Activated T-helper 2 cell treated with anti-CD3 and anti-CD28 coated beads, Interferon-gamma antibody, Interleukin-2, Interleukin-4, amounts not matched to agents 10 μg/mL and 5 μg/mL and 100 μg/mL, durations not matched to agents 14 hours and 24 hours and 36 hours (primary cell): ENCODE results near the gene WNT1. TPM values are rescaled to one million over a fixed set of nuclear protein-coding genes. Genes with fewer than 3 reads are reported as not detected.

ENCODE experiments used
- DNase-seq: peaks from one replicate; pipeline ENCODE4 v3.0.0; 2021; ENCODE audit warnings: low spot score
- H3K27ac Mint-ChIP-seq: one replicate; pipeline ENCODE4 v1.8.0; 2021; ENCODE audit warnings: mixed read lengths
- H3K27me3 Mint-ChIP-seq: one replicate; pipeline ENCODE4 v1.8.0; 2021; ENCODE audit warnings: low read depth, mixed read lengths
- H3K36me3 Mint-ChIP-seq: one replicate; pipeline ENCODE4 v1.8.0; 2021; ENCODE audit warnings: low read depth, mixed read lengths
- H3K4me1 Mint-ChIP-seq: one replicate; pipeline ENCODE4 v1.8.0; 2021; ENCODE audit warnings: low read depth, mixed read lengths
- H3K4me3 Mint-ChIP-seq: one replicate; pipeline ENCODE4 v1.8.0; 2021; ENCODE audit warnings: low read depth, mild to moderate bottlenecking, moderate library complexity, mixed read lengths
- H3K9me3 Mint-ChIP-seq: one replicate; pipeline ENCODE4 v1.8.0; 2021; ENCODE audit warnings: mixed read lengths
- intact Hi-C: fragments of 100-400 bp; cut with micrococcal nuclease; formaldehyde crosslinking; loops from one replicate; pipeline ENCODE4 v1.15.1; 2023
- total RNA-seq: library from RNA; stranded (reverse); gene quantifications from 2 replicates; pipeline ENCODE4 v1.2.3, GENCODE V29; 2022

Gene WNT1
- total RNA-seq = 0.60 and 0.66 TPM in 2 replicates

GRCh38 chr12:48978291-48978740, at the start of gene WNT1:
WNT1 (plus strand) TSS chr12:48978322; CDS start chr12:48978651, 329 bp downstream.
- DNase-seq = no peak
- intact Hi-C loops = loop anchor here (10.0 kb wide), 1 partner anchor 124 kb away; the partner anchor contains the start of gene DDX23
- Mint-ChIP-seq H3K27me3 (peaks cover 82% of the 10 kb centered on the region), H3K4me1 (peaks cover 46% of the 10 kb centered on the region), H3K4me3 (peak within 1 kb of the TSS; percentile 68), H3K9me3 (no peaks in the 10 kb centered on the region), H3K27ac (peak within 1 kb of the TSS; percentile 62), H3K36me3 (no peaks in the 10 kb centered on the region)

- Mint-ChIP-seq H3K27ac (no peak overlapping the region), H3K4me3 (no peak overlapping the region), H3K4me1 (peaks cover 21% of the 10 kb centered on the region), H3K27me3 (no peaks in the 10 kb centered on the region), H3K9me3 (no peaks in the 10 kb centered on the region), H3K36me3 (peaks cover 40% of the 10 kb centered on the region)
- intact Hi-C loops = no loop called here
- no peak for DNase-seq
These were observed 48.6 kb upstream of the WNT1 start for GRCh38 chr12:48929551-48929950.

GRCh38 chr12:48930475-48930874, 47.6 kb upstream of the WNT1 start:
- H3K27ac Mint-ChIP-seq = no peak overlapping the region
- no peaks in the 10 kb centered on the region for H3K27me3 Mint-ChIP-seq
- intact Hi-C loops = loop anchor here (5.0 kb wide), 1 partner anchor 67 kb away; the partner anchor contains the start of gene DDN
- H3K9me3 Mint-ChIP-seq = no peaks in the 10 kb centered on the region
- no peak for DNase-seq
- H3K4me1 Mint-ChIP-seq = peaks cover 20% of the 10 kb centered on the region
- H3K36me3 Mint-ChIP-seq = peaks cover 43% of the 10 kb centered on the region
- H3K4me3 Mint-ChIP-seq = no peak overlapping the region

- H3K27ac Mint-ChIP-seq = no peak overlapping the region
- no peaks in the 10 kb centered on the region for H3K27me3 Mint-ChIP-seq
- no peaks in the 10 kb centered on the region for H3K9me3 Mint-ChIP-seq
- intact Hi-C loops = loop anchor here (5.0 kb wide), 1 partner anchor 64 kb away; the partner anchor contains the start of gene DDN
- no peak for DNase-seq
- H3K36me3 Mint-ChIP-seq = peaks cover 42% of the 10 kb centered on the region
- peaks cover 10% of the 10 kb centered on the region for H3K4me1 Mint-ChIP-seq
- no peak overlapping the region for H3K4me3 Mint-ChIP-seq
These were observed 45.2 kb upstream of the WNT1 start for GRCh38 chr12:48932878-48933277.

- Mint-ChIP-seq H3K27ac (peak overlapping the region; percentile 13), H3K4me3 (no peak overlapping the region), H3K27me3 (no peaks in the 10 kb centered on the region), H3K4me1 (peaks cover 10% of the 10 kb centered on the region), H3K9me3 (no peaks in the 10 kb centered on the region), H3K36me3 (peaks cover 47% of the 10 kb centered on the region)
- DNase-seq = no peak
- intact Hi-C loops = loop anchor here (5.0 kb wide), 1 partner anchor 64 kb away; the partner anchor contains the start of gene DDN
These were observed 44.3 kb upstream of the WNT1 start for GRCh38 chr12:48933664-48934311.

GRCh38 chr12:48934312-48934706, 43.8 kb upstream of the WNT1 start:
- H3K4me1 Mint-ChIP-seq = peaks cover 10% of the 10 kb centered on the region
- intact Hi-C loops = loop anchor here (5.0 kb wide), 1 partner anchor 63 kb away; the partner anchor contains the start of gene DDN
- no peaks in the 10 kb centered on the region for H3K27me3 Mint-ChIP-seq
- peak overlapping the region; percentile 13 for H3K27ac Mint-ChIP-seq
- H3K36me3 Mint-ChIP-seq = peaks cover 52% of the 10 kb centered on the region
- H3K9me3 Mint-ChIP-seq = no peaks in the 10 kb centered on the region
- no peak for DNase-seq
- H3K4me3 Mint-ChIP-seq = no peak overlapping the region

- DNase-seq = peak; percentile 62
- Mint-ChIP-seq H3K27me3 (no peaks in the 10 kb centered on the region), H3K4me1 (peaks cover 12% of the 10 kb centered on the region), H3K4me3 (no peak overlapping the region), H3K9me3 (no peaks in the 10 kb centered on the region), H3K36me3 (peaks cover 50% of the 10 kb centered on the region), H3K27ac (no peak overlapping the region)
- intact Hi-C loops = loop anchor here (1.0 to 5.0 kb wide), 2 partner anchors 34 to 83 kb away; a partner anchor contains a TSS
These were observed 41.6 kb upstream of the WNT1 start for GRCh38 chr12:48936379-48936979.

- Mint-ChIP-seq H3K4me1 (peaks cover 14% of the 10 kb centered on the region), H3K4me3 (no peak overlapping the region)
- intact Hi-C loops = loop anchor here (5.0 kb wide), 1 partner anchor 35 kb away; a partner anchor contains a TSS
These were observed 41.0 kb upstream of the WNT1 start for GRCh38 chr12:48937170-48937569.

GRCh38 chr12:48938805-48939204, 39.3 kb upstream of the WNT1 start:
- intact Hi-C loops = loop anchor here (5.0 kb wide), 1 partner anchor 37 kb away; a partner anchor contains a TSS
- Mint-ChIP-seq H3K27me3 (no peaks in the 10 kb centered on the region), H3K27ac (no peak overlapping the region)

More at GRCh38 chr12:48937170-48937569, 41.0 kb upstream of the WNT1 start:
- peaks cover 56% of the 10 kb centered on the region for H3K36me3 Mint-ChIP-seq
- no peak overlapping the region for H3K27ac Mint-ChIP-seq
- H3K27me3 Mint-ChIP-seq = no peaks in the 10 kb centered on the region
- no peak for DNase-seq
- H3K9me3 Mint-ChIP-seq = no peaks in the 10 kb centered on the region

GRCh38 chr12:48940181-48940580, 37.9 kb upstream of the WNT1 start:
- Mint-ChIP-seq H3K36me3 (peaks cover 42% of the 10 kb centered on the region), H3K27me3 (no peaks in the 10 kb centered on the region), H3K27ac (no peak overlapping the region), H3K9me3 (no peaks in the 10 kb centered on the region), H3K4me3 (no peak overlapping the region), H3K4me1 (peaks cover 7% of the 10 kb centered on the region)
- DNase-seq = no peak
- intact Hi-C loops = no loop called here

More at GRCh38 chr12:48938805-48939204, 39.3 kb upstream of the WNT1 start:
- no peaks in the 10 kb centered on the region for H3K9me3 Mint-ChIP-seq
- H3K4me1 Mint-ChIP-seq = peaks cover 13% of the 10 kb centered on the region
- peaks cover 45% of the 10 kb centered on the region for H3K36me3 Mint-ChIP-seq
- DNase-seq = no peak
- H3K4me3 Mint-ChIP-seq = no peak overlapping the region

- DNase-seq = no peak
- Mint-ChIP-seq H3K27ac (no peak overlapping the region), H3K4me1 (peaks cover 7% of the 10 kb centered on the region), H3K4me3 (no peak overlapping the region), H3K9me3 (no peaks in the 10 kb centered on the region), H3K36me3 (peaks cover 35% of the 10 kb centered on the region), H3K27me3 (no peaks in the 10 kb centered on the region)
- intact Hi-C loops = no loop called here
These were observed 34.9 kb upstream of the WNT1 start for GRCh38 chr12:48943221-48943620.

- Mint-ChIP-seq H3K36me3 (peaks cover 21% of the 10 kb centered on the region), H3K4me3 (no peak overlapping the region), H3K4me1 (peaks cover 9% of the 10 kb centered on the region), H3K9me3 (no peaks in the 10 kb centered on the region), H3K27me3 (no peaks in the 10 kb centered on the region), H3K27ac (no peak overlapping the region)
- intact Hi-C loops = no loop called here
- no peak for DNase-seq
These were observed 31.9 kb upstream of the WNT1 start for GRCh38 chr12:48946205-48946604.

GRCh38 chr12:48946943-48947342, 31.2 kb upstream of the WNT1 start:
- Mint-ChIP-seq H3K4me1 (peaks cover 9% of the 10 kb centered on the region), H3K9me3 (no peaks in the 10 kb centered on the region), H3K36me3 (peaks cover 16% of the 10 kb centered on the region), H3K27ac (no peak overlapping the region), H3K4me3 (no peak overlapping the region), H3K27me3 (no peaks in the 10 kb centered on the region)
- no peak for DNase-seq
- intact Hi-C loops = no loop called here
